Heart left ventricle (tissue), 13 donors: ENCODE measurements around the gene LCK.

Experiments
- CTCF ChIP-seq, 12 donors: fragments of 200-600 bp; sonication (generic) in 4 of 12; IDR thresholded peaks; one replicate each; pipeline versions ENCODE4 v1.5.0 to v1.8.0; 2018 to 2022; ENCODE audit warnings: antibody characterized with exemption in 12 of 12, mild to moderate bottlenecking in 5 of 12
- POLR2A ChIP-seq, 2 donors: fragments of 450-650 bp; IDR thresholded peaks; one replicate each; pipeline ENCODE4 v1.6.1; 2017; ENCODE audit warnings: antibody characterized with exemption in 2 of 2, mild to moderate bottlenecking in 2 of 2, moderate library complexity in 2 of 2
- donor health status: ischemic (EF 13 %, LVEDD 7.1; RV severe dilation, severe dysfunction).
- donor health status: DM: no; HTN: yes; CAD: no.
- donor health status: DM: no; HTN: no; CAD: no.
- donor health status: ischemic (EF 25% LVEDD 6.9; RV normal size, moderate dysfunction).
- donor health status: ischemic (EF 25% LVEDD 5.7; RV mildly dilated, moderate dysfunction).
- donor health status: ischemic (EF 35%, LVEDD 5.7; RV mildly dilated, moderate dysfunction).
- donor health status: nonischemic (EF 11% LVEDD 7.7; RV severe dilation, severe dysfunction).
- donor health status: DM: yes; HTN: yes; CAD: no.
- donor health status: PGD.
- donor health status: ischemic (EF 29% LVEDD 5.4; RV normal size, mild dysfunction).
- donor health status: nonischemic (EF 23%, LVEDD 6.1; RV moderate dilation, normal function).

GRCh38 chr1:32239790-32240139 lies 11.3 kb upstream of the LCK start:
- no peak for TF ChIP-seq CTCF (IDR thresholded peaks at IDR 0.05)
- TF ChIP-seq POLR2A (IDR thresholded peaks at IDR 0.05): no peak
